K562 (cell line): ENCODE measurements around the gene CARD8. TPM values are rescaled to one million over a fixed set of nuclear protein-coding genes. Genes with fewer than 3 reads are reported as not detected.

Experiments
- ATAC-seq: fragments of 200-7000 bp; cut with Tn5 transposase; 3 replicates; pipeline ENCODE4 v1.9.1; 2020; ENCODE audit warnings: moderate library complexity
- BruUV-seq: library from RNA; stranded (reverse); fragments of 400-500 nt; replicated peaks from 2 replicates; lab custom pipeline; 2021; lab: Mats Ljungman, UMichigan
- CTCF ChIA-PET: fragments of 300-600 bp; formaldehyde crosslinking; extraction: SDS; loops from one replicate; lab custom pipeline; 2021; ENCODE audit warnings: low intra/inter-chr PET ratio; lab: Yijun Ruan, JAX
- POLR2A ChIA-PET: fragments of 300-600, 350-650 bp; sonication (Branson Sonifier 250); formaldehyde crosslinking; extraction: SDS; loops from one replicate; lab custom pipeline; 2021; ENCODE audit warnings: antibody characterized with exemption, inconsistent platforms; lab: Yijun Ruan, JAX
- DNase-seq, 4 experiments: peaks; one replicate each; pipeline versions ENCODE4 v3.0.0 to v3.0.0-alpha.2; 2011 to 2018; ENCODE audit warnings: low spot score in 3 of 4, mixed read lengths in 3 of 4; ENCODE audit errors: extremely low read depth in 1 of 4
- FAIRE-seq: peaks from 2 replicates; lab custom pipeline; 2011; peaks lifted over from hg19 to GRCh38; lab: Jason Lieb, UNC
- H2AFZ ChIP-seq: 2 replicates; pipeline ENCODE4 v1.6.0; 2011; ENCODE audit warnings: low read depth, low read length, control low read depth, inconsistent platforms
- H3K27ac ChIP-seq: fragments of 200-600 bp; 3 replicates; pipeline ENCODE4 v1.8.0; 2011; ENCODE audit warnings: low read depth, mild to moderate bottlenecking, control low read depth, inconsistent platforms, low read length, moderate library complexity, mixed read lengths; ENCODE audit errors: extremely low read depth
- H3K27me3 ChIP-seq, 2 experiments: fragments of 300-600 bp in 1 of 2; 2 replicates in 1 of 2; 3 replicates in 1 of 2; pipeline versions ENCODE4 v1.6.0 to v1.8.0; 2011; ENCODE audit warnings: inconsistent platforms in 2 of 2, low read length in 2 of 2, mild to moderate bottlenecking in 1 of 2, mixed read lengths in 1 of 2, moderate library complexity in 1 of 2; ENCODE audit not compliant: control insufficient read depth in 2 of 2, insufficient read depth in 2 of 2
- H3K36me3 ChIP-seq: fragments of 300-600 bp; 3 replicates; pipeline ENCODE4 v1.8.0; 2011; ENCODE audit warnings: mild to moderate bottlenecking, low read length, inconsistent platforms; ENCODE audit not compliant: control insufficient read depth, insufficient read depth
- H3K4me1 ChIP-seq, 2 experiments: fragments of 200-600 bp in 1 of 2; replicated peaks in 1 of 2; 2 replicates in 1 of 2; 3 replicates in 1 of 2; pipeline versions ENCODE4 v1.5.1 to v1.8.0; 2011; ENCODE audit warnings: inconsistent platforms in 2 of 2, low read length in 2 of 2, mild to moderate bottlenecking in 1 of 2, mixed read lengths in 1 of 2, moderate library complexity in 1 of 2; ENCODE audit not compliant: control insufficient read depth in 2 of 2, insufficient read depth in 2 of 2
- H3K4me2 ChIP-seq: 2 replicates; pipeline ENCODE4 v1.6.1; 2011; ENCODE audit warnings: low read length, control low read depth, inconsistent platforms, mixed read lengths; ENCODE audit not compliant: insufficient read depth
- H3K4me3 ChIP-seq: fragments of 200-600 bp; sonication (generic), shearing (Covaris generic); 2 replicates; pipeline ENCODE4 v1.5.1; 2016; ENCODE audit warnings: control low read depth, inconsistent platforms
- H3K79me2 ChIP-seq: fragments of 200-600 bp; 3 replicates; pipeline ENCODE4 v1.8.0; 2011; ENCODE audit warnings: low read length, inconsistent platforms; ENCODE audit not compliant: control insufficient read depth, insufficient read depth
- H3K9ac ChIP-seq, 2 experiments: 2 replicates each; pipeline versions ENCODE4 v1.6.0 to v1.6.1; 2011; ENCODE audit warnings: low read depth in 2 of 2, low read length in 2 of 2, control low read depth in 1 of 2, inconsistent platforms in 1 of 2, mild to moderate bottlenecking in 1 of 2, mixed read lengths in 1 of 2; ENCODE audit not compliant: insufficient read depth in 1 of 2
- H3K9me1 ChIP-seq: one replicate; pipeline ENCODE4 v1.6.0; 2011; ENCODE audit warnings: inconsistent platforms, mild to moderate bottlenecking, low read length, moderate library complexity; ENCODE audit not compliant: control insufficient read depth, insufficient read depth
- H3K9me3 ChIP-seq: replicated peaks from 2 replicates; pipeline ENCODE4 v1.5.1; 2011; ENCODE audit warnings: low read depth, low read length, inconsistent platforms; ENCODE audit not compliant: control insufficient read depth, insufficient read depth
- H4K20me1 ChIP-seq: replicated peaks from 2 replicates; pipeline ENCODE4 v1.6.1; 2011; ENCODE audit warnings: low read length, inconsistent platforms, mixed read lengths; ENCODE audit not compliant: control insufficient read depth, insufficient read depth
- POLR2G ChIP-seq: fragments of 200-400 bp; formaldehyde crosslinking; IDR thresholded peaks from 2 replicates; pipeline ENCODE4 v1.6.1; 2017; ENCODE audit warnings: low read depth, mild to moderate bottlenecking, antibody characterized with exemption, low read length, moderate library complexity
- RBM14 ChIP-seq: fragments of 200-400 bp; formaldehyde crosslinking; IDR thresholded peaks from 2 replicates; pipeline ENCODE4 v1.6.1; 2018; ENCODE audit warnings: low read depth, mild to moderate bottlenecking, low read length, moderate library complexity, borderline replicate concordance; ENCODE audit not compliant: insufficient read depth
- SMARCC2 ChIP-seq: fragments of 450-650 bp; IDR thresholded peaks from 2 replicates; pipeline ENCODE4 v1.6.1; 2017; ENCODE audit warnings: antibody characterized with exemption, moderate library complexity, mild to moderate bottlenecking, low read depth
- ZBED1 ChIP-seq: IDR thresholded peaks from 2 replicates; pipeline ENCODE4 v1.6.1; 2014
- ZBTB33 ChIP-seq: sonication (generic); formaldehyde crosslinking; IDR thresholded peaks from 2 replicates; pipeline ENCODE4 v1.8.1; 2023; ENCODE audit warnings: mild to moderate bottlenecking, missing genetic modification reagents
- WGBS: fragments of 100-300 bp; shearing (Covaris generic); methylation state at CpG from one replicate; pipeline ENCODE4 v1.1.6; 2016; ENCODE audit warnings: low coverage, mixed read lengths; ENCODE audit not compliant: insufficient coverage; ENCODE audit errors: missing lambda C conversion rate; 5-methylcytosine and 5-hydroxymethylcytosine counted together
- in situ Hi-C: fragments of 300-500 bp; cut with MboI; formaldehyde crosslinking; loops from 4 replicates; pipeline ENCODE4 v1.15.0; 2018; ENCODE audit warnings: inconsistent platforms, mixed read lengths
- intact Hi-C: fragments of 100-400 bp; cut with micrococcal nuclease; formaldehyde crosslinking; loops from 2 replicates; pipeline ENCODE4 v1.14.2; 2022
- polyA plus RNA-seq, 8 experiments: library from polyadenylated mRNA; depleted of rRNA in 4 of 8; stranded (reverse) in 5 of 8; unstranded in 3 of 8; fragments of >200 nt; fragmentation: Nextera tagmentation in 2 of 8; fragmentation: Illumina TruSeq in 1 of 8; extraction: Ambion mirVana in 2 of 8; extraction: Trizol in 1 of 8; gene quantifications; 2 replicates each; pipeline versions ENCODE4 v1.2.1 to v1.2.3, GENCODE V29; 2011 to 2014; ENCODE audit warnings: inconsistent platforms in 1 of 8, missing spikeins in 1 of 8
- total RNA-seq, 7 experiments: library from RNA; depleted of rRNA in 6 of 7; stranded (reverse); fragments of >200 nt in 6 of 7; fragmentation: Illumina TruSeq in 2 of 7; extraction: Trizol in 2 of 7; gene quantifications; 2 replicates each; pipeline versions ENCODE4 v1.2.1 to v1.2.3, GENCODE V29; 2011 to 2021; ENCODE audit warnings: low replicate concordance in 1 of 7

CARD8 gene
- total and polyA plus RNA-seq, 9 of the 15 experiments (the other 6 are each of a cell fraction or from before 2014, with no cell fraction given) = 11.5 to 26.4 (median 20.8) TPM

GRCh38 chr19:48183356-48183755, 72.4 kb downstream of the CARD8 start:
- H3K79me2 ChIP-seq = no peaks in the 10 kb centered on the region
- POLR2A ChIA-PET = no interaction called here
- 0 out of 2 replicates have a peak, but pooled peaks have one; percentile 38 for TF ChIP-seq ZBTB33 (CRISPR knock-in tag)
- TF ChIP-seq ZBED1 = no peak
- H4K20me1 ChIP-seq = 0 out of 2 replicates have a peak, but pooled peaks cover 2% of the 10 kb centered on the region
- H3K4me2 ChIP-seq = no peak overlapping the region
- no peak overlapping the region for H3K4me3 ChIP-seq
- FAIRE-seq = no peak
- H3K9me1 ChIP-seq = no peaks in the 10 kb centered on the region
- no peaks in the 10 kb centered on the region; the same call in 1 of the 2 replicates for H3K9me3 ChIP-seq
- H3K27ac ChIP-seq = no peak overlapping the region
- no peaks in the 10 kb centered on the region for H3K27me3 ChIP-seq
- DNase-seq = no peak
- no peak overlapping the region for H2AFZ ChIP-seq
- in situ Hi-C loops = no loop called here
- no peaks in the 10 kb centered on the region for H3K36me3 ChIP-seq
- CTCF ChIA-PET = no interaction called here
- ATAC-seq = no peak
- BruUV-seq = TSS peak; percentile 28
- H3K4me1 ChIP-seq = peaks cover 8 to 11% of the 10 kb centered on the region in 2 experiments; a peak in 3 of 5 replicates
- no peak overlapping the region for H3K9ac ChIP-seq
- intact Hi-C loops = no loop called here
- WGBS = 84% methylated on average over 6 of the region's 9 CpGs

- no peak overlapping the region for H3K27ac ChIP-seq
- in situ Hi-C loops = no loop called here
- FAIRE-seq (no peak), DNase-seq (no peak), ATAC-seq (no peak)
- BruUV-seq = no TSS peak
- H3K9me1 ChIP-seq = no peaks in the 10 kb centered on the region
- WGBS = 95% methylated on average over 9 of the region's 38 CpGs
- H3K9me3 ChIP-seq = no peaks in the 10 kb centered on the region; the same call in 1 of the 2 replicates
- CTCF ChIA-PET = no interaction called here
- no peak overlapping the region for H3K9ac ChIP-seq
- H3K36me3 ChIP-seq = no peaks in the 10 kb centered on the region
- H3K4me1 ChIP-seq = peaks cover 8 to 11% of the 10 kb centered on the region in 2 experiments; a peak in 3 of 5 replicates
- H2AFZ ChIP-seq = no peak overlapping the region
- POLR2A ChIA-PET = no interaction called here
- H3K4me3 ChIP-seq = no peak overlapping the region
- no peaks in the 10 kb centered on the region for H3K27me3 ChIP-seq
- H3K79me2 ChIP-seq = no peaks in the 10 kb centered on the region
- intact Hi-C loops = no loop called here
- H3K4me2 ChIP-seq = no peak overlapping the region
- TF ChIP-seq POLR2G = peak; percentile 32; the same call in 1 of the 2 replicates
- no peak for TF ChIP-seq SMARCC2
- TF ChIP-seq RBM14 = no peak
- peak; percentile 83 for TF ChIP-seq ZBTB33 (CRISPR knock-in tag)
- 0 out of 2 replicates have a peak, but pooled peaks cover 2% of the 10 kb centered on the region for H4K20me1 ChIP-seq
Measured at GRCh38 chr19:48182434-48182833, 73.3 kb downstream of the CARD8 start.
